HG03064 (cell line): Measurements from ENCODE around the gene CAPN8.

Experiments
- ATAC-seq: cut with Tn5 transposase; IDR thresholded peaks from one replicate; pipeline ENCODE4 v1.9.1; 2021; ENCODE audit warnings: low read depth; ENCODE audit not compliant: unreplicated experiment

The CAPN8 gene

GRCh38 chr1:223657978-223658377, 7.5 kb downstream of the CAPN8 start:
- no peak for ATAC-seq

GRCh38 chr1:223654083-223654482, 11.4 kb downstream of the CAPN8 start:
- no peak for ATAC-seq

GRCh38 chr1:223653431-223653830, 12.1 kb downstream of the CAPN8 start:
- ATAC-seq = no peak

GRCh38 chr1:223653015-223653414, 12.5 kb downstream of the CAPN8 start:
- no peak for ATAC-seq

GRCh38 chr1:223652436-223652941, 13.0 kb downstream of the CAPN8 start:
- no peak for ATAC-seq

GRCh38 chr1:223651291-223651991, 14.1 kb downstream of the CAPN8 start:
- no peak for ATAC-seq

GRCh38 chr1:223650465-223650864, 15.0 kb downstream of the CAPN8 start:
- no peak for ATAC-seq

GRCh38 chr1:223649222-223649621, 16.3 kb downstream of the CAPN8 start:
- ATAC-seq = no peak

GRCh38 chr1:223647249-223647648, 18.3 kb downstream of the CAPN8 start:
- no peak for ATAC-seq

GRCh38 chr1:223645903-223646302, 19.6 kb downstream of the CAPN8 start:
- no peak for ATAC-seq

- ATAC-seq = no peak
Measured at GRCh38 chr1:223642237-223642636, 23.3 kb downstream of the CAPN8 start.

- no peak for ATAC-seq
Measured at GRCh38 chr1:223641523-223642039, 23.9 kb downstream of the CAPN8 start.

GRCh38 chr1:223639331-223639749, 26.2 kb downstream of the CAPN8 start:
- no peak for ATAC-seq

GRCh38 chr1:223635236-223635635, 30.3 kb downstream of the CAPN8 start:
- ATAC-seq = no peak

- ATAC-seq = no peak
Measured at GRCh38 chr1:223634423-223634822, 31.1 kb downstream of the CAPN8 start.

GRCh38 chr1:223631956-223632355, 33.5 kb downstream of the CAPN8 start:
- no peak for ATAC-seq

- no peak for ATAC-seq
Measured at GRCh38 chr1:223631473-223631872, 34.0 kb downstream of the CAPN8 start.

- no peak for ATAC-seq
Measured at GRCh38 chr1:223629126-223629457, 36.4 kb downstream of the CAPN8 start.

- no peak for ATAC-seq
Measured at GRCh38 chr1:223628233-223629125, 37.0 kb downstream of the CAPN8 start.

- no peak for ATAC-seq
Measured at GRCh38 chr1:223622132-223622842, 43.2 kb downstream of the CAPN8 start.

- ATAC-seq = no peak
Measured at GRCh38 chr1:223621312-223621734, 44.2 kb downstream of the CAPN8 start.
